Gastroesophageal sphincter (tissue), 4 donors: ENCODE results near the gene ABCG4. TPM values are rescaled to one million over a fixed set of nuclear protein-coding genes. Genes with fewer than 3 reads are reported as not detected.

ENCODE experiments used
- ATAC-seq: fragments of 150-250 bp; one replicate; pipeline ENCODE4 v1.9.1; 2016; ENCODE audit warnings: mild to moderate bottlenecking, moderate library complexity
- H3K27ac ChIP-seq, 4 donors: fragments of 200-600 bp; sonication (generic) in 3 of 4; 1 replicate in 3 of 4; 2 replicates in 1 of 4; pipeline ENCODE4 v1.5.1; 2016 to 2019
- H3K27me3 ChIP-seq: fragments of 200-600 bp; sonication (generic); one replicate; pipeline ENCODE4 v1.5.1; 2019
- H3K36me3 ChIP-seq, 2 donors: fragments of 200-600 bp; sonication (generic); one replicate each; pipeline ENCODE4 v1.5.1; 2019; ENCODE audit warnings: control low read depth in 1 of 2
- H3K4me1 ChIP-seq, 3 donors: fragments of 200-600 bp; sonication (generic); 1 replicate in 2 of 3; 2 replicates in 1 of 3; pipeline ENCODE4 v1.5.1; 2016 to 2019; ENCODE audit warnings: control low read depth in 2 of 3
- H3K4me3 ChIP-seq, 2 donors: fragments of 200-600 bp; sonication (generic); one replicate each; pipeline ENCODE4 v1.5.1; 2019; ENCODE audit warnings: mild to moderate bottlenecking in 1 of 2, moderate library complexity in 1 of 2
- H3K9me3 ChIP-seq, 3 donors: fragments of 200-600 bp; sonication (generic); one replicate each; pipeline ENCODE4 v1.5.1; 2017 to 2019; ENCODE audit warnings: control low read depth in 2 of 3
- CTCF ChIP-seq, 4 experiments: fragments of 200-600 bp in 2 of 4; fragments of 450-650 bp in 2 of 4; sonication (generic) in 1 of 4; IDR thresholded peaks; one replicate each; pipeline ENCODE4 v1.5.1; 2017 to 2019; ENCODE audit warnings: antibody characterized with exemption in 4 of 4, mild to moderate bottlenecking in 2 of 4, moderate library complexity in 2 of 4
- EP300 ChIP-seq: sonication (generic); formaldehyde crosslinking; IDR thresholded peaks from one replicate; pipeline ENCODE4 v1.6.1; 2017; ENCODE audit warnings: antibody characterized with exemption, mild to moderate bottlenecking
- POLR2A ChIP-seq, 2 donors: fragments of 450-650 bp; IDR thresholded peaks; one replicate each; pipeline ENCODE4 v1.6.1; 2017; ENCODE audit warnings: antibody characterized with exemption in 2 of 2, mild to moderate bottlenecking in 2 of 2, moderate library complexity in 1 of 2
- POLR2AphosphoS5 ChIP-seq: sonication (generic); formaldehyde crosslinking; IDR thresholded peaks from one replicate; pipeline ENCODE4 v1.6.1; 2017; ENCODE audit warnings: antibody characterized with exemption
- WGBS, 2 donors: methylation state at CpG; one replicate each; pipeline ENCODE4 v1.1.5; 2018; ENCODE audit warnings: low coverage in 1 of 2; 5-methylcytosine and 5-hydroxymethylcytosine counted together
- total RNA-seq, 4 donors: library from RNA; depleted of rRNA; stranded (reverse); fragments of >200 nt; gene quantifications; one replicate each; pipeline ENCODE4 v1.1.0, GENCODE V29; 2016

The ABCG4 gene
- total RNA-seq, 4 donors from 2014 or later, result 0.20 to 1.1 (median 0.40) TPM; not detected in 1

- Histone ChIP-seq H3K4me3 (no peak overlapping the region), H3K4me1 (peaks cover 0 to 26% (median 6%) of the 10 kb centered on the region in 3 donors), H3K9me3 (no peaks in the 10 kb centered on the region), H3K27me3 (no peaks in the 10 kb centered on the region), H3K27ac (no peak overlapping the region), H3K36me3 (peaks cover 0 to 64% of the 10 kb centered on the region in 2 donors)
- no peak for TF ChIP-seq POLR2AphosphoS5
- TF ChIP-seq POLR2A (IDR thresholded peaks at IDR 0.05), result no peak
- TF ChIP-seq CTCF (IDR thresholded peaks at IDR 0.05), result no peak
- TF ChIP-seq EP300, result no peak
- WGBS, 2 donors, result 92 to 98% methylated on average over 2 to 7 of the region's 12 CpGs
- no peak for ATAC-seq
These were observed 36.4 kb upstream of the ABCG4 start for GRCh38 chr11:119112314-119113020.

GRCh38 chr11:119113716-119114115, 35.1 kb upstream of the ABCG4 start:
- Histone ChIP-seq H3K36me3 (peaks cover 0 to 64% of the 10 kb centered on the region in 2 donors), H3K27me3 (no peaks in the 10 kb centered on the region), H3K4me1 (peaks cover 0 to 17% (median under 1%) of the 10 kb centered on the region in 3 donors), H3K27ac (no peak overlapping the region), H3K9me3 (no peaks in the 10 kb centered on the region), H3K4me3 (no peak overlapping the region)
- WGBS, 2 donors, result no CpG with 5 or more reads among the region's 9 CpGs
- ATAC-seq, result no peak
- TF ChIP-seq POLR2AphosphoS5 (no peak), POLR2A (IDR thresholded peaks at IDR 0.05) (no peak), EP300 (no peak), CTCF (IDR thresholded peaks at IDR 0.05) (no peak)

GRCh38 chr11:119114351-119114750, 34.5 kb upstream of the ABCG4 start:
- Histone ChIP-seq H3K27me3 (no peaks in the 10 kb centered on the region), H3K27ac (no peak overlapping the region), H3K4me3 (no peak overlapping the region), H3K9me3 (no peaks in the 10 kb centered on the region), H3K36me3 (peaks cover 0 to 64% of the 10 kb centered on the region in 2 donors), H3K4me1 (peaks cover 0 to 11% (median 0%) of the 10 kb centered on the region in 3 donors)
- no CpG with 5 or more reads among the region's 5 CpGs for WGBS, 2 donors
- TF ChIP-seq CTCF (IDR thresholded peaks at IDR 0.05) (no peak), POLR2AphosphoS5 (no peak), POLR2A (IDR thresholded peaks at IDR 0.05) (no peak), EP300 (no peak)
- no peak for ATAC-seq

- TF ChIP-seq CTCF (IDR thresholded peaks at IDR 0.05) (no peak), POLR2AphosphoS5 (no peak), POLR2A (IDR thresholded peaks at IDR 0.05) (no peak), EP300 (no peak)
- H3K27me3 ChIP-seq, result no peaks in the 10 kb centered on the region
- H3K36me3 ChIP-seq, result peaks cover 0 to 62% of the 10 kb centered on the region in 2 donors
- no peak overlapping the region for H3K4me3 ChIP-seq
- no peaks in the 10 kb centered on the region for H3K9me3 ChIP-seq
- peaks cover 0 to 4% (median 0%) of the 10 kb centered on the region in 3 donors for H3K4me1 ChIP-seq
- WGBS, 2 donors, result 55 to 60% methylated on average over 16 to 22 of the region's 24 CpGs
- ATAC-seq, result peak; percentile 24
- peak overlapping the region in 2 of 4 donors; percentile 11 to 20 for H3K27ac ChIP-seq
These were observed 33.2 kb upstream of the ABCG4 start for GRCh38 chr11:119115484-119116234.
